K562 (cell line): Measurements from ENCODE around the gene PRRC2A. TPM values are rescaled to one million over a fixed set of nuclear protein-coding genes. Genes with fewer than 3 reads are reported as not detected.

Source experiments
- ATAC-seq: fragments of 200-7000 bp; cut with Tn5 transposase; 3 replicates; pipeline ENCODE4 v1.9.1; 2020; ENCODE audit warnings: moderate library complexity
- BruUV-seq: library from RNA; stranded (reverse); fragments of 400-500 nt; replicated peaks from 2 replicates; lab custom pipeline; 2021; lab: Mats Ljungman, UMichigan
- CTCF ChIA-PET: fragments of 300-600 bp; formaldehyde crosslinking; extraction: SDS; loops from one replicate; lab custom pipeline; 2021; ENCODE audit warnings: low intra/inter-chr PET ratio; lab: Yijun Ruan, JAX
- POLR2A ChIA-PET: fragments of 300-600, 350-650 bp; sonication (Branson Sonifier 250); formaldehyde crosslinking; extraction: SDS; loops from one replicate; lab custom pipeline; 2021; ENCODE audit warnings: antibody characterized with exemption, inconsistent platforms; lab: Yijun Ruan, JAX
- DNase-seq, 4 experiments: peaks; one replicate each; pipeline versions ENCODE4 v3.0.0 to v3.0.0-alpha.2; 2011 to 2018; ENCODE audit warnings: low spot score in 3 of 4, mixed read lengths in 3 of 4; ENCODE audit errors: extremely low read depth in 1 of 4
- FAIRE-seq: peaks from 2 replicates; lab custom pipeline; 2011; peaks lifted over from hg19 to GRCh38; lab: Jason Lieb, UNC
- H2AFZ ChIP-seq: 2 replicates; pipeline ENCODE4 v1.6.0; 2011; ENCODE audit warnings: low read depth, low read length, control low read depth, inconsistent platforms
- H3K27ac ChIP-seq: fragments of 200-600 bp; 3 replicates; pipeline ENCODE4 v1.8.0; 2011; ENCODE audit warnings: low read depth, mild to moderate bottlenecking, control low read depth, inconsistent platforms, low read length, moderate library complexity, mixed read lengths; ENCODE audit errors: extremely low read depth
- H3K27me3 ChIP-seq, 2 experiments: fragments of 300-600 bp in 1 of 2; 2 replicates in 1 of 2; 3 replicates in 1 of 2; pipeline versions ENCODE4 v1.6.0 to v1.8.0; 2011; ENCODE audit warnings: inconsistent platforms in 2 of 2, low read length in 2 of 2, mild to moderate bottlenecking in 1 of 2, mixed read lengths in 1 of 2, moderate library complexity in 1 of 2; ENCODE audit not compliant: control insufficient read depth in 2 of 2, insufficient read depth in 2 of 2
- H3K36me3 ChIP-seq: fragments of 300-600 bp; 3 replicates; pipeline ENCODE4 v1.8.0; 2011; ENCODE audit warnings: mild to moderate bottlenecking, low read length, inconsistent platforms; ENCODE audit not compliant: control insufficient read depth, insufficient read depth
- H3K4me1 ChIP-seq, 2 experiments: fragments of 200-600 bp in 1 of 2; replicated peaks in 1 of 2; 2 replicates in 1 of 2; 3 replicates in 1 of 2; pipeline versions ENCODE4 v1.5.1 to v1.8.0; 2011; ENCODE audit warnings: inconsistent platforms in 2 of 2, low read length in 2 of 2, mild to moderate bottlenecking in 1 of 2, mixed read lengths in 1 of 2, moderate library complexity in 1 of 2; ENCODE audit not compliant: control insufficient read depth in 2 of 2, insufficient read depth in 2 of 2
- H3K4me2 ChIP-seq: 2 replicates; pipeline ENCODE4 v1.6.1; 2011; ENCODE audit warnings: low read length, control low read depth, inconsistent platforms, mixed read lengths; ENCODE audit not compliant: insufficient read depth
- H3K4me3 ChIP-seq: fragments of 200-600 bp; sonication (generic), shearing (Covaris generic); 2 replicates; pipeline ENCODE4 v1.5.1; 2016; ENCODE audit warnings: control low read depth, inconsistent platforms
- H3K79me2 ChIP-seq: fragments of 200-600 bp; 3 replicates; pipeline ENCODE4 v1.8.0; 2011; ENCODE audit warnings: low read length, inconsistent platforms; ENCODE audit not compliant: control insufficient read depth, insufficient read depth
- H3K9ac ChIP-seq, 2 experiments: 2 replicates each; pipeline versions ENCODE4 v1.6.0 to v1.6.1; 2011; ENCODE audit warnings: low read depth in 2 of 2, low read length in 2 of 2, control low read depth in 1 of 2, inconsistent platforms in 1 of 2, mild to moderate bottlenecking in 1 of 2, mixed read lengths in 1 of 2; ENCODE audit not compliant: insufficient read depth in 1 of 2
- H3K9me1 ChIP-seq: one replicate; pipeline ENCODE4 v1.6.0; 2011; ENCODE audit warnings: inconsistent platforms, mild to moderate bottlenecking, low read length, moderate library complexity; ENCODE audit not compliant: control insufficient read depth, insufficient read depth
- H3K9me3 ChIP-seq: replicated peaks from 2 replicates; pipeline ENCODE4 v1.5.1; 2011; ENCODE audit warnings: low read depth, low read length, inconsistent platforms; ENCODE audit not compliant: control insufficient read depth, insufficient read depth
- H4K20me1 ChIP-seq: replicated peaks from 2 replicates; pipeline ENCODE4 v1.6.1; 2011; ENCODE audit warnings: low read length, inconsistent platforms, mixed read lengths; ENCODE audit not compliant: control insufficient read depth, insufficient read depth
- ASH1L ChIP-seq: fragments of 450-650 bp; IDR thresholded peaks from 2 replicates; pipeline ENCODE4 v1.6.1; 2018; ENCODE audit warnings: borderline replicate concordance, mild to moderate bottlenecking, low read depth; ENCODE audit not compliant: partially characterized antibody
- BCL6 ChIP-seq: fragments of 250-450 bp; sonication (Bioruptor Pico); IDR thresholded peaks from 2 replicates; pipeline ENCODE4 v1.4.0; 2020
- BHLHE40 ChIP-seq: IDR thresholded peaks from 2 replicates; pipeline ENCODE4 v1.6.1; 2011; ENCODE audit warnings: low read length, improper control_type of control experiment
- KDM5B ChIP-seq: fragments of 200-600 bp; sonication (generic); IDR thresholded peaks from 2 replicates; pipeline ENCODE4 v1.6.1; 2012; ENCODE audit warnings: low read depth, mild to moderate bottlenecking, moderate library complexity, low read length, control low read depth, inconsistent platforms; ENCODE audit not compliant: insufficient replicate concordance
- PKNOX1 ChIP-seq: fragments of 450-650 bp; IDR thresholded peaks from 2 replicates; pipeline ENCODE4 v1.6.1; 2016
- RBFOX2 ChIP-seq: fragments of 200-400 bp; formaldehyde crosslinking; IDR thresholded peaks from 2 replicates; pipeline ENCODE4 v1.6.1; 2017; ENCODE audit warnings: low read depth, mild to moderate bottlenecking, low read length, moderate library complexity
- REST ChIP-seq, 2 experiments: fragments of 450-650 bp; formaldehyde crosslinking in 1 of 2; IDR thresholded peaks; 2 replicates each; pipeline versions ENCODE4 v1.4.0 to v1.6.1; 2014 to 2020; ENCODE audit warnings: mild to moderate bottlenecking in 2 of 2, borderline replicate concordance in 1 of 2, low read depth in 1 of 2
- SIRT6 ChIP-seq: IDR thresholded peaks from one replicate; pipeline ENCODE4 v1.6.1; 2012; ENCODE audit warnings: low read depth, mild to moderate bottlenecking, control low read depth, inconsistent platforms, low read length, moderate library complexity
- TBP ChIP-seq: optimal IDR thresholded peaks from 2 replicates; pipeline ENCODE3; 2011; ENCODE audit warnings: low read depth, low read length, improper control_type of control experiment
- ZBED1 ChIP-seq: IDR thresholded peaks from 2 replicates; pipeline ENCODE4 v1.6.1; 2014
- ZBTB8A ChIP-seq: fragments of 450-650 bp; IDR thresholded peaks from 2 replicates; pipeline ENCODE4 v1.6.1; 2018; ENCODE audit warnings: mild to moderate bottlenecking, moderate library complexity; ENCODE audit not compliant: partially characterized antibody
- ZKSCAN1 ChIP-seq: fragments of 150-350 bp; IDR thresholded peaks from 2 replicates; pipeline ENCODE4 v1.6.1; 2016; ENCODE audit warnings: low read depth, low read length
- ZNF511 ChIP-seq: sonication (generic); formaldehyde crosslinking; IDR thresholded peaks from 2 replicates; pipeline ENCODE4 v1.8.0; 2022; ENCODE audit warnings: mild to moderate bottlenecking, missing genetic modification reagents
- WGBS: fragments of 100-300 bp; shearing (Covaris generic); methylation state at CpG from one replicate; pipeline ENCODE4 v1.1.6; 2016; ENCODE audit warnings: low coverage, mixed read lengths; ENCODE audit not compliant: insufficient coverage; ENCODE audit errors: missing lambda C conversion rate; 5-methylcytosine and 5-hydroxymethylcytosine counted together
- in situ Hi-C: fragments of 300-500 bp; cut with MboI; formaldehyde crosslinking; loops from 4 replicates; pipeline ENCODE4 v1.15.0; 2018; ENCODE audit warnings: inconsistent platforms, mixed read lengths
- intact Hi-C: fragments of 100-400 bp; cut with micrococcal nuclease; formaldehyde crosslinking; loops from 2 replicates; pipeline ENCODE4 v1.14.2; 2022
- polyA plus RNA-seq, 8 experiments: library from polyadenylated mRNA; depleted of rRNA in 4 of 8; stranded (reverse) in 5 of 8; unstranded in 3 of 8; fragments of >200 nt; fragmentation: Nextera tagmentation in 2 of 8; fragmentation: Illumina TruSeq in 1 of 8; extraction: Ambion mirVana in 2 of 8; extraction: Trizol in 1 of 8; gene quantifications; 2 replicates each; pipeline versions ENCODE4 v1.2.1 to v1.2.3, GENCODE V29; 2011 to 2014; ENCODE audit warnings: inconsistent platforms in 1 of 8, missing spikeins in 1 of 8
- total RNA-seq, 7 experiments: library from RNA; depleted of rRNA in 6 of 7; stranded (reverse); fragments of >200 nt in 6 of 7; fragmentation: Illumina TruSeq in 2 of 7; extraction: Trizol in 2 of 7; gene quantifications; 2 replicates each; pipeline versions ENCODE4 v1.2.1 to v1.2.3, GENCODE V29; 2011 to 2021; ENCODE audit warnings: low replicate concordance in 1 of 7

PRRC2A gene
- total and polyA plus RNA-seq, 9 of the 15 experiments (the other 6 are each of a cell fraction or from before 2014, with no cell fraction given): 1.0 to 332 (median 63.0) TPM

GRCh38 chr6:31622684-31623091 is 2.2 kb downstream of the PRRC2A start:
- intact Hi-C loops (no loop called here), in situ Hi-C loops (no loop called here)
- peaks cover 12% of the 10 kb centered on the region for H3K9me1 ChIP-seq
- no peak overlapping the region for H2AFZ ChIP-seq
- DNase-seq (no peak), FAIRE-seq (no peak), ATAC-seq (no peak)
- H3K27ac ChIP-seq: peak overlapping the region; percentile 98; the same call in 2 of the 3 replicates
- no peaks in the 10 kb centered on the region for H3K9me3 ChIP-seq
- POLR2A ChIA-PET: interaction anchor here (0.6 to 12.4 kb wide), 18 partner anchors 10 to 1349 kb away, joined by 3 to 274 read pairs (median 4); partner anchors contain the start of genes BAG6, C6orf47, DDX39B and NFKBIL1
- 79% methylated on average over 10 of the region's 10 CpGs for WGBS
- H3K4me1 ChIP-seq: peaks cover 13 to 27% of the 10 kb centered on the region in 2 experiments
- peak overlapping the region; percentile 64 to 98; a peak in 3 of 4 replicates for H3K9ac ChIP-seq
- peak overlapping the region; percentile 96; the same call in 1 of the 2 replicates for H3K4me3 ChIP-seq
- H3K27me3 ChIP-seq: no peaks in the 10 kb centered on the region
- H3K79me2 ChIP-seq: peaks cover 69% of the 10 kb centered on the region
- H3K4me2 ChIP-seq: peak overlapping the region; percentile 99
- peaks cover 68% of the 10 kb centered on the region for H3K36me3 ChIP-seq
- BruUV-seq: no TSS peak
- CTCF ChIA-PET: no interaction called here
- peaks cover 25% of the 10 kb centered on the region; the same call in 1 of the 2 replicates for H4K20me1 ChIP-seq
- no peak for TF ChIP-seq ZBED1
- no peak for TF ChIP-seq PKNOX1
- TF ChIP-seq SIRT6: no peak
- TF ChIP-seq ASH1L: no peak
- peak; percentile 54 for TF ChIP-seq RBFOX2
- TF ChIP-seq BHLHE40: peak; percentile 68
- TF ChIP-seq BCL6 (CRISPR knock-in tag): no peak
- TF ChIP-seq ZNF511 (CRISPR knock-in tag): no peak
- TF ChIP-seq TBP: no peak
- no peak for TF ChIP-seq KDM5B
- no peak for TF ChIP-seq ZBTB8A
- no peak for TF ChIP-seq REST (IDR thresholded peaks at IDR 0.05; ENCODE audit: borderline replicate concordance)
- no peak for TF ChIP-seq REST (CRISPR knock-in tag; IDR thresholded peaks at IDR 0.05; ENCODE audit: low read depth)
- TF ChIP-seq ZKSCAN1: no peak
